Heart left ventricle (tissue), 13 donors: ENCODE results near the gene AUH.

ENCODE experiments used
- CTCF ChIP-seq, 12 donors: fragments of 200-600 bp; sonication (generic) in 4 of 12; IDR thresholded peaks; one replicate each; pipeline versions ENCODE4 v1.5.0 to v1.8.0; 2018 to 2022; ENCODE audit warnings: antibody characterized with exemption in 12 of 12, mild to moderate bottlenecking in 5 of 12
- POLR2A ChIP-seq, 2 donors: fragments of 450-650 bp; IDR thresholded peaks; one replicate each; pipeline ENCODE4 v1.6.1; 2017; ENCODE audit warnings: antibody characterized with exemption in 2 of 2, mild to moderate bottlenecking in 2 of 2, moderate library complexity in 2 of 2
- donor health status: ischemic (EF 13 %, LVEDD 7.1; RV severe dilation, severe dysfunction).
- donor health status: DM: no; HTN: yes; CAD: no.
- donor health status: DM: no; HTN: no; CAD: no.
- donor health status: ischemic (EF 25% LVEDD 6.9; RV normal size, moderate dysfunction).
- donor health status: ischemic (EF 25% LVEDD 5.7; RV mildly dilated, moderate dysfunction).
- donor health status: ischemic (EF 35%, LVEDD 5.7; RV mildly dilated, moderate dysfunction).
- donor health status: nonischemic (EF 11% LVEDD 7.7; RV severe dilation, severe dysfunction).
- donor health status: DM: yes; HTN: yes; CAD: no.
- donor health status: PGD.
- donor health status: ischemic (EF 29% LVEDD 5.4; RV normal size, mild dysfunction).
- donor health status: nonischemic (EF 23%, LVEDD 6.1; RV moderate dilation, normal function).

GRCh38 chr9:91336786-91337185 lies 24.9 kb downstream of the AUH start:
- TF ChIP-seq POLR2A (IDR thresholded peaks at IDR 0.05) (no peak), CTCF (IDR thresholded peaks at IDR 0.05) (no peak)
